GM10266 (cell line): ENCODE measurements around the gene AMOT.
A peak's percentile ranks its signal among the peaks of the same experiment; 100 is the strongest.

ENCODE experiments used
- DNase-seq: peaks from one replicate; pipeline ENCODE4 v3.0.0; 2012; ENCODE audit errors: extremely low spot score
- TF ChIP-seq, protein P1 (sequence below): IDR thresholded peaks from 2 replicates; pipeline ENCODE4 v1.5.1; 2012; ENCODE audit warnings: mild to moderate bottlenecking, low read depth; ENCODE audit not compliant: control insufficient read depth, insufficient read depth; ENCODE audit errors: missing control alignments

AMOT gene

GRCh38 chrX:112840382-112841113 is at the start of gene AMOT:
AMOT (minus strand) TSS chrX:112840831; CDS start chrX:112823126, 17,705 bp downstream.
- DNase-seq, result peak; percentile 41
- TF ChIP-seq, protein P1, sequence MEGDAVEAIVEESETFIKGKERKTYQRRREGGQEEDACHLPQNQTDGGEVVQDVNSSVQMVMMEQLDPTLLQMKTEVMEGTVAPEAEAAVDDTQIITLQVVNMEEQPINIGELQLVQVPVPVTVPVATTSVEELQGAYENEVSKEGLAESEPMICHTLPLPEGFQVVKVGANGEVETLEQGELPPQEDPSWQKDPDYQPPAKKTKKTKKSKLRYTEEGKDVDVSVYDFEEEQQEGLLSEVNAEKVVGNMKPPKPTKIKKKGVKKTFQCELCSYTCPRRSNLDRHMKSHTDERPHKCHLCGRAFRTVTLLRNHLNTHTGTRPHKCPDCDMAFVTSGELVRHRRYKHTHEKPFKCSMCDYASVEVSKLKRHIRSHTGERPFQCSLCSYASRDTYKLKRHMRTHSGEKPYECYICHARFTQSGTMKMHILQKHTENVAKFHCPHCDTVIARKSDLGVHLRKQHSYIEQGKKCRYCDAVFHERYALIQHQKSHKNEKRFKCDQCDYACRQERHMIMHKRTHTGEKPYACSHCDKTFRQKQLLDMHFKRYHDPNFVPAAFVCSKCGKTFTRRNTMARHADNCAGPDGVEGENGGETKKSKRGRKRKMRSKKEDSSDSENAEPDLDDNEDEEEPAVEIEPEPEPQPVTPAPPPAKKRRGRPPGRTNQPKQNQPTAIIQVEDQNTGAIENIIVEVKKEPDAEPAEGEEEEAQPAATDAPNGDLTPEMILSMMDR, result no peak

- no peak for DNase-seq
- TF ChIP-seq, protein P1, result no peak
Observed at GRCh38 chrX:112889400-112889799, 48.8 kb upstream of the AMOT start.

DNA sequence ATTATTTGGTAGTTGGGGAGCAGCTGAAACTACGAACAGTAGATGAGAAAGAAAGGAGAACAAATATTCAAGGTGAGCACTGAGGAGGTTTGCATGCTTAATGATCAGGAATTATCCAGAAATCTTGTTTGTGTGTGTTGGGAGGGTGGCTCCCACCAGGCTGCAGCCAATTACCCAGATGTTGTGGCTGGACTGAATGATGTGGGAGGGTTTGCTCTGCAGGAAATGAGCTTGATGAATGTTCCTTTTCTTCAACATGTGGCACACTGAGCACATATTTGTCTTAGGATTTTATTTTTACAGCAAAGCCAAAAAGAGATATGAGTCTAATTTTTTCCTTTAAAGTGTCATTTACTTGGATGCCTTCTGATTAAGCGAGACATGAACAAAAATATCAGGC is 48.3 kb upstream of the AMOT start:
- TF ChIP-seq, protein P1, result no peak
- DNase-seq, result no peak

- DNase-seq, result no peak
- TF ChIP-seq, protein P1, result no peak
Observed at GRCh38 chrX:112877771-112878173, 37.1 kb upstream of the AMOT start.

DNA sequence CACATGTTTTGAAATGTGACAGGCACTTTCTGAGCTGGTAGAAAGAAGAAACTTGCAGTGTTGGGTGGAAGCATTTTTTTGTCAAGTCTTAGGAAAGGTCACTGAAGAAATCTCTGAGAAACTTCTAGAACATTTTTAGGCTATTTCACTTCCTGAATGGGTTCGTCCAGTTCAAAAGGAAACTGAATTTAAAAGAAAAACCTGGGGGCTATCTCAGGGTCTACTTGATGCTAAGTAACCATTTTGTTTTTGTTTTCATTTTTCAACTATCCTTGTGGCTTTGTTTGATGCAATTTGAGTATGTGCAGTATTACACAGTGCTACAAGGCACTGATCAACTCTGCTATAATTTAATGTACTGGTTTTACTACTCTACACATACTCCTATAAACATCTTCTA is 34.0 kb upstream of the AMOT start:
- TF ChIP-seq, protein P1, result no peak
- DNase-seq, result no peak

- TF ChIP-seq, protein P1, result no peak
- no peak for DNase-seq
Observed at GRCh38 chrX:112874175-112874574, 33.5 kb upstream of the AMOT start.

DNA sequence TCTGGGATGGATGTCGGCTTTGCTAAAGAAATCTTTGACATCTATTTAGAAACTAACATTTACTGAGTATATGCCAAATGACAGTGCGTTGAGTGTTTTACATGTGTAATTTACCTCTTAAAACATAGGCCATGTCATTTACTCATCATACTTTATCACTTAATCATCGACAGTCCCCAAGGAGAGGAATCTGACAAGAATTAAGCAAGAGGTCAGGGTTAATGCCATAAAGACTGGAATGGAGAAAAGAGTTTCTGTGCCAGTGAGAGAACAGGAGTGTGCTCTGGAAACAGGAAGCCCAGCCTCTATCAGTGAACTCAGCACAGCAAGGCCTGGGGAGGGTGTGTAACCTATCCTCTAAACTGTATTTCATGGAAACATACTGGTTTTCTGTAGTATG is 28.0 kb upstream of the AMOT start:
- DNase-seq, result no peak

More for the DNA sequence above, 28.0 kb upstream of the AMOT start:
- TF ChIP-seq, protein P1, result no peak
